HG02970 (cell line): ENCODE data around the gene IL15.
"Not testable (repeated sequence)": the region's sequence is repeated elsewhere in the genome, so short reads cannot be mapped to it uniquely, and the experiment has no call there.

ENCODE experiments used
- ATAC-seq: cut with Tn5 transposase; IDR thresholded peaks from one replicate; pipeline ENCODE4 v1.9.1; 2021; ENCODE audit warnings: mild to moderate bottlenecking, moderate library complexity, moderate number of reproducible peaks; ENCODE audit not compliant: unreplicated experiment, low FRiP score

IL15 gene

GRCh38 chr4:141636082-141636770, at the start of gene IL15:
Gene IL15, plus strand, starts transcription at chr4:141636583. Its CDS starts 82,882 bp downstream, at chr4:141719465.
- peak; percentile 60 for ATAC-seq

- no peak for ATAC-seq
Measured at GRCh38 chr4:141587897-141588296, 48.5 kb upstream of the IL15 start.

GRCh38 chr4:141595531-141595930, 40.9 kb upstream of the IL15 start:
- no peak for ATAC-seq

- ATAC-seq = no peak
Measured at GRCh38 chr4:141599853-141600252, 36.5 kb upstream of the IL15 start.

GRCh38 chr4:141604683-141605082, 31.7 kb upstream of the IL15 start:
- ATAC-seq = not testable (repeated sequence)

- ATAC-seq = no peak
Measured at GRCh38 chr4:141605425-141605856, 30.9 kb upstream of the IL15 start.

GRCh38 chr4:141609243-141609642, 27.1 kb upstream of the IL15 start:
- no peak for ATAC-seq

- no peak for ATAC-seq
Measured at GRCh38 chr4:141610365-141610764, 26.0 kb upstream of the IL15 start.

- ATAC-seq = no peak
Measured at GRCh38 chr4:141614878-141615586, 21.4 kb upstream of the IL15 start.

GRCh38 chr4:141615587-141615918, 20.8 kb upstream of the IL15 start:
- ATAC-seq = not testable (repeated sequence)

- ATAC-seq = no peak
Measured at GRCh38 chr4:141620715-141621114, 15.7 kb upstream of the IL15 start.

GRCh38 chr4:141625023-141625422, 11.4 kb upstream of the IL15 start:
- no peak for ATAC-seq

GRCh38 chr4:141630854-141631253, 5.5 kb upstream of the IL15 start:
- ATAC-seq = no peak

- peak; percentile 36 for ATAC-seq
Measured at GRCh38 chr4:141635736-141636081, 674 bp upstream of the IL15 start.

GRCh38 chr4:141636771-141637460, 533 bp downstream of the IL15 start:
- ATAC-seq = peak; percentile 40

GRCh38 chr4:141637565-141637964, 1.2 kb downstream of the IL15 start:
- no peak for ATAC-seq

GRCh38 chr4:141638230-141638629, 1.8 kb downstream of the IL15 start:
- no peak for ATAC-seq

GRCh38 chr4:141640696-141641095, 4.3 kb downstream of the IL15 start:
- no peak for ATAC-seq

- no peak for ATAC-seq
Measured at GRCh38 chr4:141642063-141642462, 5.7 kb downstream of the IL15 start.

GRCh38 chr4:141642711-141643110, 6.3 kb downstream of the IL15 start:
- no peak for ATAC-seq

- peak; percentile 60 for ATAC-seq
Measured at GRCh38 chr4:141643557-141643956, 7.2 kb downstream of the IL15 start.
